HEK293T (cell line): ENCODE results near the gene TTLL7.

Source experiments
- CTCF ChIA-PET: fragments of 350-600 bp; formaldehyde crosslinking; extraction: SDS; loops from one replicate; lab custom pipeline; 2021; ENCODE audit warnings: antibody characterized with exemption, inconsistent platforms; lab: Yijun Ruan, JAX
- POLR2A ChIA-PET: fragments of 350-600 bp; formaldehyde crosslinking; extraction: SDS; loops from one replicate; lab custom pipeline; 2020; ENCODE audit warnings: antibody characterized with exemption, inconsistent platforms; lab: Yijun Ruan, JAX
- DNase-seq: peaks from one replicate; pipeline ENCODE4 v3.0.0; 2012; ENCODE audit warnings: mixed read lengths; ENCODE audit errors: extremely low spot score
- ARNT ChIP-seq: fragments of 450-650 bp; IDR thresholded peaks from 2 replicates; pipeline ENCODE4 v1.6.1; 2017; ENCODE audit warnings: mild to moderate bottlenecking
- BHLHE40 ChIP-seq: fragments of 450-650 bp; IDR thresholded peaks from 2 replicates; pipeline ENCODE4 v1.6.1; 2016; ENCODE audit warnings: mild to moderate bottlenecking, moderate library complexity, borderline replicate concordance
- CTBP1 ChIP-seq: fragments of 450-650 bp; IDR thresholded peaks from 2 replicates; pipeline ENCODE4 v1.6.1; 2016; ENCODE audit warnings: borderline replicate concordance
- ELF4 ChIP-seq: fragments of 450-650 bp; IDR thresholded peaks from 2 replicates; pipeline ENCODE4 v1.6.1; 2017; ENCODE audit warnings: antibody characterized with exemption
- FOXA1 ChIP-seq: fragments of 450-650 bp; IDR thresholded peaks from 2 replicates; pipeline ENCODE4 v1.6.1; 2016; ENCODE audit warnings: mild to moderate bottlenecking
- FOXK2 ChIP-seq: fragments of 450-650 bp; IDR thresholded peaks from 2 replicates; pipeline ENCODE4 v1.6.1; 2016; ENCODE audit warnings: mild to moderate bottlenecking
- FOXM1 ChIP-seq: fragments of 450-650 bp; IDR thresholded peaks from 2 replicates; pipeline ENCODE4 v1.6.1; 2017; ENCODE audit warnings: mild to moderate bottlenecking, borderline replicate concordance
- HDGF ChIP-seq: fragments of 450-650 bp; IDR thresholded peaks from 2 replicates; pipeline ENCODE4 v1.6.1; 2017; ENCODE audit warnings: antibody characterized with exemption, borderline replicate concordance
- L3MBTL2 ChIP-seq: fragments of 450-650 bp; conservative IDR thresholded peaks from 2 replicates; pipeline ENCODE4 v1.6.1; 2016; ENCODE audit warnings: mild to moderate bottlenecking
- LEF1 ChIP-seq: fragments of 450-650 bp; IDR thresholded peaks from 2 replicates; pipeline ENCODE4 v1.6.1; 2017; ENCODE audit warnings: mild to moderate bottlenecking, borderline replicate concordance
- NFRKB ChIP-seq: fragments of 450-650 bp; IDR thresholded peaks from 2 replicates; pipeline ENCODE4 v1.6.1; 2016; ENCODE audit warnings: mild to moderate bottlenecking, moderate library complexity
- PKNOX1 ChIP-seq: fragments of 450-650 bp; IDR thresholded peaks from 2 replicates; pipeline ENCODE4 v1.6.1; 2016
- SP1 ChIP-seq: fragments of 450-650 bp; IDR thresholded peaks from 2 replicates; pipeline ENCODE4 v1.6.1; 2017
- SUZ12 ChIP-seq: fragments of 450-650 bp; IDR thresholded peaks from 2 replicates; pipeline ENCODE4 v1.6.1; 2016; ENCODE audit warnings: mild to moderate bottlenecking
- TARDBP ChIP-seq: fragments of 450-650 bp; IDR thresholded peaks from 2 replicates; pipeline ENCODE4 v1.6.1; 2016
- ZNF384 ChIP-seq: fragments of 450-650 bp; IDR thresholded peaks from 2 replicates; pipeline ENCODE4 v1.6.1; 2016

The TTLL7 gene

GRCh38 chr1:83836543-83836942, 162.4 kb downstream of the TTLL7 start:
- POLR2A ChIA-PET, result no interaction called here
- CTCF ChIA-PET, result no interaction called here
- TF ChIP-seq TARDBP, result no peak
- DNase-seq, result no peak

- CTCF ChIA-PET, result no interaction called here
- no peak for DNase-seq
Observed at GRCh38 chr1:83834621-83835264, 164.2 kb downstream of the TTLL7 start.

GRCh38 chr1:83832194-83832593, 166.7 kb downstream of the TTLL7 start:
- no peak for DNase-seq
- ChIA-PET POLR2A (no interaction called here), CTCF (interaction anchor here (0.6 kb wide), 1 partner anchor 861 kb away, joined by 4 read pairs; no protein-coding TSS in a partner anchor)
- TF ChIP-seq SUZ12 (no peak), CTBP1 (no peak), FOXK2 (no peak), ARNT (no peak), SP1 (no peak), FOXM1 (no peak), L3MBTL2 (no peak), NFRKB (no peak), PKNOX1 (no peak), LEF1 (no peak), ELF4 (no peak), ZNF384 (no peak), FOXA1 (no peak), TARDBP (no peak), BHLHE40 (no peak), HDGF (no peak)

More at GRCh38 chr1:83834621-83835264, 164.2 kb downstream of the TTLL7 start:
- POLR2A ChIA-PET, result no interaction called here
- no peak for TF ChIP-seq L3MBTL2
- no peak for TF ChIP-seq ARNT
- TF ChIP-seq LEF1, result no peak
- no peak for TF ChIP-seq NFRKB
- no peak for TF ChIP-seq BHLHE40
- no peak for TF ChIP-seq ELF4
- TF ChIP-seq ZNF384, result no peak
- TF ChIP-seq FOXM1, result no peak
- TF ChIP-seq CTBP1, result no peak
- no peak for TF ChIP-seq TARDBP
- TF ChIP-seq FOXA1, result no peak
- TF ChIP-seq SP1, result no peak
- no peak for TF ChIP-seq FOXK2
- no peak for TF ChIP-seq PKNOX1
- no peak for TF ChIP-seq SUZ12
- TF ChIP-seq HDGF, result no peak

GRCh38 chr1:83829106-83829505, 169.8 kb downstream of the TTLL7 start:
- ChIA-PET CTCF (no interaction called here), POLR2A (interaction anchor here (0.7 kb wide), 1 partner anchor 182 kb away, joined by 3 read pairs; no protein-coding TSS in a partner anchor)
- no peak for TF ChIP-seq SP1
- TF ChIP-seq CTBP1, result no peak
- TF ChIP-seq L3MBTL2, result no peak
- no peak for TF ChIP-seq HDGF
- no peak for TF ChIP-seq ARNT
- TF ChIP-seq TARDBP, result no peak
- TF ChIP-seq FOXK2, result no peak
- no peak for TF ChIP-seq LEF1
- TF ChIP-seq FOXM1, result no peak
- TF ChIP-seq NFRKB, result no peak
- no peak for TF ChIP-seq FOXA1
- TF ChIP-seq BHLHE40, result no peak
- no peak for TF ChIP-seq SUZ12
- TF ChIP-seq ZNF384, result no peak
- no peak for DNase-seq

- no peak for DNase-seq
- ChIA-PET POLR2A (no interaction called here), CTCF (no interaction called here)
- TF ChIP-seq TARDBP (no peak), L3MBTL2 (no peak), FOXA1 (no peak), NFRKB (no peak), SP1 (no peak), FOXK2 (no peak), ELF4 (no peak), HDGF (no peak), ZNF384 (no peak), CTBP1 (no peak), FOXM1 (no peak)
Observed at GRCh38 chr1:83828456-83828855, 170.5 kb downstream of the TTLL7 start.

GRCh38 chr1:83827741-83828140, 171.2 kb downstream of the TTLL7 start:
- TF ChIP-seq NFRKB, result no peak
- no peak for TF ChIP-seq FOXK2
- TF ChIP-seq PKNOX1, result no peak
- no peak for TF ChIP-seq ARNT
- TF ChIP-seq SUZ12, result no peak
- no peak for TF ChIP-seq ZNF384
- TF ChIP-seq ELF4, result no peak
- no peak for TF ChIP-seq HDGF
- TF ChIP-seq BHLHE40, result no peak
- TF ChIP-seq FOXA1, result no peak
- no peak for TF ChIP-seq FOXM1
- no peak for TF ChIP-seq L3MBTL2
- no peak for TF ChIP-seq TARDBP
- TF ChIP-seq LEF1, result no peak
- no peak for TF ChIP-seq CTBP1
- no peak for TF ChIP-seq SP1
- CTCF ChIA-PET, result no interaction called here
- POLR2A ChIA-PET, result no interaction called here
- no peak for DNase-seq
